HPDE6-E6E7 (cell line): ENCODE results near the gene TMEM25.

Experiments used
- DNase-seq: peaks from one replicate; pipeline ENCODE4 v3.0.0; 2011; ENCODE audit warnings: missing footprints; ENCODE audit errors: extremely low spot score

TMEM25 gene

GRCh38 chr11:118581057-118581456 is 50.1 kb downstream of the TMEM25 start:
- DNase-seq = no peak
